ENCODE results near the gene CDKN1C.

Gene CDKN1C

GRCh38 chr11:2903672-2904011 is 18.1 kb upstream of the CDKN1C start:
- POLR2A ChIA-PET = interaction anchor here (2.8 kb wide), 1 partner anchor 26 kb away, joined by 12 read pairs; the partner anchor contains the start of gene PHLDA2
- H3K4me3 ChIP-seq (ENCODE audit: low read depth, low read length) = no peak overlapping the region

DNA sequence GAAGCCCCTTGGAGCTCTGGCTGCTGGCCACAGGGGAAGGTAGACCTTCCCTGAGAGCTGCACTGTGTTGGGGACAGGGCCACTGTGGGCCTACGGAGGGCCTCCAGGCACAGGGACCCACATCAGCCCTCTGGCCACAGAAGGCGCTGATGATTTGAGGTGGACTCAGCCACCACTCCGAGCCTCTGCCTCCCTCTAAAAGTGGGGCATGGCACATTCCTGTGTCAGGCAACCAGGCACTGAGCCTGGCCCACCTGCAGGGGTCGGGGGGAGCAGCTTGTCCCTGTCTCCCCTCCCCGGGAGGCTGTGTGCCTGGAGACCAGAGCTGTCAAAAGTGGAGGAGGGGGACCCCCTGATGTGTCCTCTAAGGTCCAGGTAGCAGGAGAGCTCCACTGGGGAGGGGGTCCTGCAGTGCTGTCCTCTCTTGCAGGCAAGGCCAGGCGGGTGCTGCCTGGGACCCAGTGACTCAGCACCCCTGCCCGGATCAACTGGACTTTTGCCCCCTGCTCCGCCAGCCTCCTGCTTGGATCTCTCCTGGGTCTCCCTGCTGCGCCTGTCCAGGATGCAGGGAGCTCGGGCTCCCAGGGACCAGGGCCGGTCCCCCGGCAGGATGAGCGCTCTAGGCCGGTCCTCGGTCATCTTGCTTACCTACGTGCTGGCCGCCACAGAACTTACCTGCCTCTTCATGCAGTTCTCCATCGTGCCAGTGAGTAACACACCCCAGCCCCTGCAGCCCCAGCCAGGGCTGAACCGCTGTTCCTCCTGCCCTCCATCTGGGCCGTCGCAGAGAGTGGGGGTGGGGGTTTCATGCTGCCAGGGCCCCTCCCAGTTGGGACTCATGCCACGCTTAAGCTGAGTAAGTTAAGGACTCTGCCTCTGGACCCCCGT is 17.5 kb upstream of the CDKN1C start:
- TF ChIP-seq, protein P1, sequence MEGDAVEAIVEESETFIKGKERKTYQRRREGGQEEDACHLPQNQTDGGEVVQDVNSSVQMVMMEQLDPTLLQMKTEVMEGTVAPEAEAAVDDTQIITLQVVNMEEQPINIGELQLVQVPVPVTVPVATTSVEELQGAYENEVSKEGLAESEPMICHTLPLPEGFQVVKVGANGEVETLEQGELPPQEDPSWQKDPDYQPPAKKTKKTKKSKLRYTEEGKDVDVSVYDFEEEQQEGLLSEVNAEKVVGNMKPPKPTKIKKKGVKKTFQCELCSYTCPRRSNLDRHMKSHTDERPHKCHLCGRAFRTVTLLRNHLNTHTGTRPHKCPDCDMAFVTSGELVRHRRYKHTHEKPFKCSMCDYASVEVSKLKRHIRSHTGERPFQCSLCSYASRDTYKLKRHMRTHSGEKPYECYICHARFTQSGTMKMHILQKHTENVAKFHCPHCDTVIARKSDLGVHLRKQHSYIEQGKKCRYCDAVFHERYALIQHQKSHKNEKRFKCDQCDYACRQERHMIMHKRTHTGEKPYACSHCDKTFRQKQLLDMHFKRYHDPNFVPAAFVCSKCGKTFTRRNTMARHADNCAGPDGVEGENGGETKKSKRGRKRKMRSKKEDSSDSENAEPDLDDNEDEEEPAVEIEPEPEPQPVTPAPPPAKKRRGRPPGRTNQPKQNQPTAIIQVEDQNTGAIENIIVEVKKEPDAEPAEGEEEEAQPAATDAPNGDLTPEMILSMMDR (IDR thresholded peaks at IDR 0.05; ENCODE audit: insufficient read depth, low read length, missing control alignments) = no peak
- no peak for DNase-seq (ENCODE audit: low read depth, low spot score)
- ChIA-PET CTCF (interaction anchor here (1.6 to 3.1 kb wide), 5 partner anchors 9 to 372 kb away, joined by 5 to 35 read pairs (median 12); no protein-coding TSS in a partner anchor), POLR2A (interaction anchor here (2.8 kb wide), 1 partner anchor 26 kb away, joined by 12 read pairs; the partner anchor contains the start of gene PHLDA2)
- peak overlapping the region; percentile 75 for H3K4me3 ChIP-seq (ENCODE audit: low read depth, low read length)

More at GRCh38 chr11:2903672-2904011, 18.1 kb upstream of the CDKN1C start:
- no peak for DNase-seq (ENCODE audit: low read depth, low spot score)
- CTCF ChIA-PET = interaction anchor here (1.9 to 3.1 kb wide), 4 partner anchors 8 to 373 kb away, joined by 7 to 35 read pairs (median 13); no protein-coding TSS in a partner anchor
- TF ChIP-seq, protein P1 (IDR thresholded peaks at IDR 0.05; ENCODE audit: insufficient read depth, low read length, missing control alignments) = no peak

GRCh38 chr11:2901854-2902783 is 16.5 kb upstream of the CDKN1C start:
- DNase-seq (ENCODE audit: low read depth, low spot score) = peak; percentile 42
- CTCF ChIA-PET = interaction anchor here (0.7 to 3.1 kb wide), 6 partner anchors 10 to 371 kb away, joined by 3 to 35 read pairs (median 10); partner anchors contain the start of gene CDKN1C
- POLR2A ChIA-PET = interaction anchor here (0.6 to 2.8 kb wide), 4 partner anchors 27 to 502 kb away, joined by 3 to 12 read pairs (median 3); partner anchors contain the start of genes PHLDA2 and TSSC4
- H3K4me3 ChIP-seq (ENCODE audit: low read depth, low read length) = peak overlapping the region; percentile 75
- TF ChIP-seq, protein P1 (IDR thresholded peaks at IDR 0.05; ENCODE audit: insufficient read depth, low read length, missing control alignments) = no peak

GRCh38 chr11:2901196-2901796 is 15.7 kb upstream of the CDKN1C start:
- CTCF ChIA-PET = interaction anchor here (0.7 to 3.1 kb wide), 5 partner anchors 9 to 369 kb away, joined by 3 to 14 read pairs (median 4); partner anchors contain the start of gene CDKN1C

GRCh38 chr11:2899080-2899783 is 13.7 kb upstream of the CDKN1C start:
- no peak for DNase-seq (ENCODE audit: low read depth, low spot score)
- no peak overlapping the region for H3K4me3 ChIP-seq (ENCODE audit: low read depth, low read length)
- POLR2A ChIA-PET = interaction anchor here (0.6 to 1.5 kb wide), 2 partner anchors 30 to 480 kb away, joined by 3 read pairs; partner anchors contain the start of gene ZNF195
- CTCF ChIA-PET = interaction anchor here (1.5 to 2.5 kb wide), 3 partner anchors 9 to 367 kb away, joined by 3 to 17 read pairs (median 12); no protein-coding TSS in a partner anchor
- TF ChIP-seq, protein P1 (IDR thresholded peaks at IDR 0.05; ENCODE audit: insufficient read depth, low read length, missing control alignments) = no peak

More at GRCh38 chr11:2901196-2901796, 15.7 kb upstream of the CDKN1C start:
- TF ChIP-seq, protein P1 (IDR thresholded peaks at IDR 0.05; ENCODE audit: insufficient read depth, low read length, missing control alignments) = no peak
- POLR2A ChIA-PET = interaction anchor here (2.8 kb wide), 1 partner anchor 28 kb away, joined by 12 read pairs; the partner anchor contains the start of gene PHLDA2
- no peak for DNase-seq (ENCODE audit: low read depth, low spot score)
- H3K4me3 ChIP-seq (ENCODE audit: low read depth, low read length) = peak overlapping the region; percentile 60

Data from AG04449 (cell line).